OCI-LY3 (cell line): ENCODE results near the gene CPOX.

Source experiments
- EZH2phosphoT487 ChIP-seq: fragments of 200-600 bp; shearing (Covaris generic); IDR thresholded peaks from 2 replicates; pipeline ENCODE4 v1.6.1; 2018; ENCODE audit warnings: antibody characterized with exemption, mixed run types, low read depth
- TF ChIP-seq, protein P1 (sequence below): fragments of 200-600, 300-600 bp; sonication (generic); IDR thresholded peaks from 2 replicates; pipeline ENCODE4 v1.5.1; 2014; ENCODE audit warnings: antibody characterized with exemption, low read length, low read depth

DNA sequence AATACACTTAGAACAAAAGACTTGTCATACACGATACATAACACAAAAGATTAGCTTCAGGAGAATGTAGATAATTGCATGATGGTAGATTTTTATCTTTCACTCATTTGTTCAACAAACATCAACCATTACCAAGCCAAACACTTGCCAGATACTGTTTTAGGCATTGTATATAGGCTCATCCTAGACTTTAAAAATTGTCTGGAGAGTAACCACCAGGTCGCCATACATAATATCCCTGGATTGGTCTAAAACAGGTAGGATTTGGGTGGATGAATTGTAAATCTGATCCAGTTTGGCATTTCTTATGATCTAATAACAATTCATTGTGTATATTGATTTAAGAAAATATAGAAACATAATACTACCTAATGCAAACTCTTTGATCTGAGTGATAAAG lies 38.8 kb downstream of the CPOX start:
- TF ChIP-seq, protein P1, sequence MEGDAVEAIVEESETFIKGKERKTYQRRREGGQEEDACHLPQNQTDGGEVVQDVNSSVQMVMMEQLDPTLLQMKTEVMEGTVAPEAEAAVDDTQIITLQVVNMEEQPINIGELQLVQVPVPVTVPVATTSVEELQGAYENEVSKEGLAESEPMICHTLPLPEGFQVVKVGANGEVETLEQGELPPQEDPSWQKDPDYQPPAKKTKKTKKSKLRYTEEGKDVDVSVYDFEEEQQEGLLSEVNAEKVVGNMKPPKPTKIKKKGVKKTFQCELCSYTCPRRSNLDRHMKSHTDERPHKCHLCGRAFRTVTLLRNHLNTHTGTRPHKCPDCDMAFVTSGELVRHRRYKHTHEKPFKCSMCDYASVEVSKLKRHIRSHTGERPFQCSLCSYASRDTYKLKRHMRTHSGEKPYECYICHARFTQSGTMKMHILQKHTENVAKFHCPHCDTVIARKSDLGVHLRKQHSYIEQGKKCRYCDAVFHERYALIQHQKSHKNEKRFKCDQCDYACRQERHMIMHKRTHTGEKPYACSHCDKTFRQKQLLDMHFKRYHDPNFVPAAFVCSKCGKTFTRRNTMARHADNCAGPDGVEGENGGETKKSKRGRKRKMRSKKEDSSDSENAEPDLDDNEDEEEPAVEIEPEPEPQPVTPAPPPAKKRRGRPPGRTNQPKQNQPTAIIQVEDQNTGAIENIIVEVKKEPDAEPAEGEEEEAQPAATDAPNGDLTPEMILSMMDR, result no peak
- TF ChIP-seq EZH2phosphoT487, result no peak
